GM12865 (cell line): ENCODE data around the gene ATRAID.

ENCODE experiments used
- DNase-seq: peaks from one replicate; pipeline ENCODE4 v3.0.0; 2010; ENCODE audit warnings: low read depth
- H3K4me3 ChIP-seq: 2 replicates; pipeline ENCODE4 v1.5.1; 2011; ENCODE audit warnings: mild to moderate bottlenecking, low read depth, low read length, control low read depth
- CTCF ChIP-seq: IDR thresholded peaks from 2 replicates; pipeline ENCODE4 v1.5.1; 2011; ENCODE audit warnings: low read length, control low read depth, low read depth, inconsistent platforms; ENCODE audit not compliant: insufficient read depth; ENCODE audit errors: missing control alignments

Gene ATRAID

GRCh38 chr2:27222407-27222806, 10.6 kb downstream of the ATRAID start:
- no peak overlapping the region for H3K4me3 ChIP-seq
- TF ChIP-seq CTCF = no peak
- no peak for DNase-seq

- DNase-seq = no peak
- no peak overlapping the region for H3K4me3 ChIP-seq
- TF ChIP-seq CTCF = no peak
Measured at GRCh38 chr2:27223416-27223815, 11.6 kb downstream of the ATRAID start.

GRCh38 chr2:27225526-27225925, 13.7 kb downstream of the ATRAID start:
- TF ChIP-seq CTCF = no peak
- no peak overlapping the region for H3K4me3 ChIP-seq
- no peak for DNase-seq

- no peak overlapping the region for H3K4me3 ChIP-seq
- DNase-seq = no peak
- no peak for TF ChIP-seq CTCF
Measured at GRCh38 chr2:27227501-27227900, 15.7 kb downstream of the ATRAID start.

GRCh38 chr2:27231921-27232320, 20.1 kb downstream of the ATRAID start:
- no peak overlapping the region for H3K4me3 ChIP-seq
- TF ChIP-seq CTCF = no peak
- no peak for DNase-seq

GRCh38 chr2:27233341-27233740, 21.5 kb downstream of the ATRAID start:
- TF ChIP-seq CTCF = no peak
- no peak overlapping the region for H3K4me3 ChIP-seq
- DNase-seq = no peak

GRCh38 chr2:27236136-27236535, 24.3 kb downstream of the ATRAID start:
- TF ChIP-seq CTCF = no peak
- no peak for DNase-seq

More at GRCh38 chr2:27236136-27236535, 24.3 kb downstream of the ATRAID start:
- H3K4me3 ChIP-seq = no peak overlapping the region
